Left renal pelvis (tissue), 4 donors: ENCODE results near the gene SERPINA6. TPM values are rescaled to one million over a fixed set of nuclear protein-coding genes. Genes with fewer than 3 reads are reported as not detected.

Experiments used
- polyA plus RNA-seq, 4 donors: library from polyadenylated mRNA; unstranded; fragments of 120-200 nt; gene quantifications; one replicate each; pipeline ENCODE4 v1.2.1, GENCODE V29; 2013; ENCODE audit not compliant: insufficient read length in 4 of 4

The SERPINA6 gene
- polyA plus RNA-seq, 4 donors: 1.4 to 7.3 (median 3.9) TPM

Other genes with a start within 250 kb of the SERPINA6 start
- gene DDX24, start 242.1 kb downstream of the SERPINA6 start, polyA plus RNA-seq: 100 to 1,000 TPM; 121 to 173 (median 163) TPM
- 10 to 100 TPM; 21.7 to 36.1 (median 27.0) TPM for gene IFI27L1, start 242.0 kb downstream of the SERPINA6 start, polyA plus RNA-seq
- gene IFI27, start 212.6 kb downstream of the SERPINA6 start, polyA plus RNA-seq: 10 to 100 TPM in 2 of 4 donors, 1 to 10 TPM in 2; 4.9 to 26.7 (median 8.2) TPM
- gene IFI27L2, start 193.7 kb downstream of the SERPINA6 start, polyA plus RNA-seq: 10 to 100 TPM; 22.2 to 36.9 (median 30.8) TPM
- gene PPP4R4, start 149.0 kb downstream of the SERPINA6 start, polyA plus RNA-seq: under 1 TPM; 0.12 to 0.29 (median 0.18) TPM
- under 1 TPM; 0.19 to 0.29 (median 0.25) TPM for gene SERPINA10, start 30.1 kb downstream of the SERPINA6 start, polyA plus RNA-seq
- not detected for gene SERPINA2, start 43.4 kb upstream of the SERPINA6 start, polyA plus RNA-seq
- 100 to 1,000 TPM in 2 of 4 donors, 10 to 100 TPM in 2; 48.2 to 109 (median 93.4) TPM for gene SERPINA1, start 65.3 kb upstream of the SERPINA6 start, polyA plus RNA-seq
- gene SERPINA11, start 129.5 kb upstream of the SERPINA6 start, polyA plus RNA-seq: under 1 TPM in 1 of 4 donors, not detected in 3; 0.74 TPM
- gene SERPINA9, start 152.9 kb upstream of the SERPINA6 start, polyA plus RNA-seq: not detected
- under 1 TPM in 3 of 4 donors, not detected in 1; 0.33 to 0.37 (median 0.36) TPM for gene SERPINA12, start 186.1 kb upstream of the SERPINA6 start, polyA plus RNA-seq
- 1 to 10 TPM; 1.2 to 1.6 (median 1.4) TPM for gene SERPINA4, start 238.1 kb upstream of the SERPINA6 start, polyA plus RNA-seq